Posterior cingulate gyrus (tissue), 11 donors: ENCODE measurements around the gene TTC7B.

Experiments
- DNase-seq, 10 donors: peaks; one replicate each; pipeline versions ENCODE4 v3.0.0 to v3.0.0-alpha.2; 2020 to 2021; ENCODE audit warnings: mixed read lengths in 3 of 10
- intact Hi-C: fragments of 100-400 bp; cut with DNase I; formaldehyde crosslinking; loops from one replicate; pipeline ENCODE4 v1.15.1; 2023

The TTC7B gene

GRCh38 chr14:90496379-90496778 lies 319.9 kb downstream of the TTC7B start:
- peak in 1 of 10 donors; percentile 67 for DNase-seq
- intact Hi-C loops, result no loop called here

GRCh38 chr14:90495357-90496276 lies 320.6 kb downstream of the TTC7B start:
- DNase-seq, result peak in 1 of 10 donors; percentile 50

GRCh38 chr14:90491911-90492531 lies 324.2 kb downstream of the TTC7B start:
- intact Hi-C loops, result no loop called here
- peak in 4 of 10 donors; percentile 43 to 86 (median 67) for DNase-seq

More at GRCh38 chr14:90495357-90496276, 320.6 kb downstream of the TTC7B start:
- intact Hi-C loops, result no loop called here

- DNase-seq, result peak; percentile 58 to 99 (median 90)
- intact Hi-C loops, result no loop called here
Observed at GRCh38 chr14:90491221-90491885, 324.9 kb downstream of the TTC7B start.

GRCh38 chr14:90490720-90491050 lies 325.5 kb downstream of the TTC7B start:
- DNase-seq, result no peak
- intact Hi-C loops, result no loop called here

GRCh38 chr14:90489916-90490719 lies 326.1 kb downstream of the TTC7B start:
- peak in 1 of 10 donors; percentile 62 for DNase-seq
- intact Hi-C loops, result no loop called here

- DNase-seq, result no peak
- intact Hi-C loops, result no loop called here
Observed at GRCh38 chr14:90489306-90489705, 326.9 kb downstream of the TTC7B start.

- intact Hi-C loops, result no loop called here
- DNase-seq, result no peak
Observed at GRCh38 chr14:90488256-90488655, 328.0 kb downstream of the TTC7B start.

- intact Hi-C loops, result no loop called here
- DNase-seq, result no peak
Observed at GRCh38 chr14:90487462-90487861, 328.8 kb downstream of the TTC7B start.

- intact Hi-C loops, result no loop called here
- peak in 8 of 10 donors; percentile 66 to 95 (median 78) for DNase-seq
Observed at GRCh38 chr14:90487031-90487430, 329.2 kb downstream of the TTC7B start.

- intact Hi-C loops, result no loop called here
- no peak for DNase-seq
Observed at GRCh38 chr14:90484291-90484690, 331.9 kb downstream of the TTC7B start.

- no peak for DNase-seq
- intact Hi-C loops, result no loop called here
Observed at GRCh38 chr14:90483571-90483974, 332.7 kb downstream of the TTC7B start.

- intact Hi-C loops, result no loop called here
- no peak for DNase-seq
Observed at GRCh38 chr14:90483117-90483516, 333.1 kb downstream of the TTC7B start.

GRCh38 chr14:90475298-90475697 lies 340.9 kb downstream of the TTC7B start:
- intact Hi-C loops, result no loop called here
- DNase-seq, result no peak
